DOHH2 (cell line): ENCODE measurements around the gene MGRN1.

Experiments
- H3F3A ChIP-seq: fragments of 200-600 bp; sonication (generic), shearing (Covaris generic); 2 replicates; pipeline ENCODE4 v1.6.0; 2016; ENCODE audit warnings: antibody characterized with exemption, mild to moderate bottlenecking; ENCODE audit not compliant: control insufficient read depth, insufficient read depth
- H3K27ac ChIP-seq: fragments of 200-600 bp; sonication (generic); 2 replicates; pipeline ENCODE4 v1.5.1; 2014; ENCODE audit warnings: low read depth, mild to moderate bottlenecking, low read length, moderate library complexity
- H3K27me3 ChIP-seq: fragments of 200-600 bp; sonication (generic); 2 replicates; pipeline ENCODE4 v1.6.1; 2014; ENCODE audit warnings: mild to moderate bottlenecking, low read length, mixed read lengths; ENCODE audit not compliant: control insufficient read depth
- H3K36me3 ChIP-seq: fragments of 200-600 bp; sonication (generic); 2 replicates; pipeline ENCODE4 v1.6.1; 2014; ENCODE audit warnings: mild to moderate bottlenecking, low read length, moderate library complexity, mixed read lengths; ENCODE audit not compliant: control insufficient read depth
- H3K4me1 ChIP-seq: fragments of 200-600 bp; sonication (generic); 2 replicates; pipeline ENCODE4 v1.6.1; 2014; ENCODE audit warnings: mild to moderate bottlenecking, low read length, mixed read lengths; ENCODE audit not compliant: control insufficient read depth
- H3K4me2 ChIP-seq: fragments of 200-600 bp; sonication (generic); 2 replicates; pipeline ENCODE4 v1.6.0; 2014; ENCODE audit warnings: mild to moderate bottlenecking, low read length, moderate library complexity
- H3K4me3 ChIP-seq: fragments of 200-600 bp; sonication (generic); 2 replicates; pipeline ENCODE4 v1.5.1; 2014; ENCODE audit warnings: mild to moderate bottlenecking, low read length, mixed read lengths
- H3K79me2 ChIP-seq: fragments of 200-600 bp; sonication (generic); 2 replicates; pipeline ENCODE4 v1.6.1; 2014; ENCODE audit warnings: mild to moderate bottlenecking, low read length, mixed read lengths; ENCODE audit not compliant: control insufficient read depth
- H3K9me2 ChIP-seq: fragments of 200-600 bp; sonication (generic); replicated peaks from 2 replicates; pipeline ENCODE4 v1.6.1; 2014; ENCODE audit warnings: mild to moderate bottlenecking, low read length, mixed read lengths; ENCODE audit not compliant: control insufficient read depth
- H3K9me3 ChIP-seq: fragments of 200-600 bp; sonication (generic); 2 replicates; pipeline ENCODE4 v1.6.1; 2014; ENCODE audit warnings: antibody characterized with exemption, low read length, mixed read lengths; ENCODE audit not compliant: control insufficient read depth, insufficient read depth
- H4K20me1 ChIP-seq: fragments of 200-600 bp; sonication (generic); 2 replicates; pipeline ENCODE4 v1.6.0; 2014; ENCODE audit warnings: low read depth, mild to moderate bottlenecking, antibody characterized with exemption, low read length, moderate library complexity; ENCODE audit not compliant: control insufficient read depth, insufficient read depth
- CTCF ChIP-seq: fragments of 200-600 bp; sonication (generic); IDR thresholded peaks from one replicate; pipeline ENCODE4 v1.5.1; 2014; ENCODE audit warnings: antibody characterized with exemption, mild to moderate bottlenecking, low read depth, low read length; ENCODE audit not compliant: poor library complexity, severe bottlenecking
- EZH2phosphoT487 ChIP-seq: fragments of 200-600 bp; sonication (generic); IDR thresholded peaks from 2 replicates; pipeline ENCODE4 v1.6.1; 2017; ENCODE audit warnings: borderline replicate concordance, mild to moderate bottlenecking, antibody characterized with exemption, low read length, moderate library complexity, mixed read lengths

MGRN1 gene

GRCh38 chr16:4664538-4665418, 40.2 kb downstream of the MGRN1 start:
- H3K27ac ChIP-seq = no peak overlapping the region
- no peaks in the 10 kb centered on the region for H4K20me1 ChIP-seq
- H3K4me1 ChIP-seq = peaks cover 8% of the 10 kb centered on the region
- no peaks in the 10 kb centered on the region for H3F3A ChIP-seq
- no peaks in the 10 kb centered on the region for H3K9me3 ChIP-seq
- H3K9me2 ChIP-seq = no peaks in the 10 kb centered on the region
- H3K4me2 ChIP-seq = no peak overlapping the region
- H3K36me3 ChIP-seq = peaks cover 24% of the 10 kb centered on the region
- no peak for TF ChIP-seq CTCF
- no peak for TF ChIP-seq EZH2phosphoT487
- H3K4me3 ChIP-seq = no peak overlapping the region
- no peaks in the 10 kb centered on the region for H3K27me3 ChIP-seq
- H3K79me2 ChIP-seq = no peaks in the 10 kb centered on the region

- no peak overlapping the region for H3K4me3 ChIP-seq
- H3K36me3 ChIP-seq = peaks cover 24% of the 10 kb centered on the region
- no peak overlapping the region for H3K4me2 ChIP-seq
- H3K27me3 ChIP-seq = no peaks in the 10 kb centered on the region
- peaks cover 8% of the 10 kb centered on the region for H3K4me1 ChIP-seq
- TF ChIP-seq CTCF (no peak), EZH2phosphoT487 (no peak)
- no peaks in the 10 kb centered on the region for H3K79me2 ChIP-seq
- H3K9me2 ChIP-seq = no peaks in the 10 kb centered on the region
- H3K9me3 ChIP-seq = no peaks in the 10 kb centered on the region
- H3K27ac ChIP-seq = no peak overlapping the region
- no peaks in the 10 kb centered on the region for H4K20me1 ChIP-seq
- no peaks in the 10 kb centered on the region for H3F3A ChIP-seq
These were observed 42.0 kb downstream of the MGRN1 start for GRCh38 chr16:4666537-4667202.

GRCh38 chr16:4667203-4667963, 42.8 kb downstream of the MGRN1 start:
- Histone ChIP-seq H3K36me3 (peaks cover 24% of the 10 kb centered on the region), H3F3A (no peaks in the 10 kb centered on the region), H3K9me2 (no peaks in the 10 kb centered on the region), H3K27me3 (no peaks in the 10 kb centered on the region), H3K9me3 (no peaks in the 10 kb centered on the region), H3K4me3 (no peak overlapping the region), H3K4me1 (peaks cover 8% of the 10 kb centered on the region), H4K20me1 (no peaks in the 10 kb centered on the region), H3K79me2 (no peaks in the 10 kb centered on the region), H3K27ac (no peak overlapping the region), H3K4me2 (no peak overlapping the region)
- TF ChIP-seq EZH2phosphoT487 (no peak), CTCF (no peak)
